Endometrial microvascular endothelial cells (primary cell): ENCODE measurements around the gene SUFU. TPM values are rescaled to one million over a fixed set of nuclear protein-coding genes. Genes with fewer than 3 reads are reported as not detected.

Experiments
- in situ Hi-C: cut with HindIII; loops from 2 replicates; pipeline ENCODE4 v1.10.0; 2017; ENCODE audit warnings: low sequenced_read_pairs, low pct_unique_long_range_greater_than_20kb; ENCODE audit errors: inconsistent ontology term
- total RNA-seq: library from RNA; depleted of rRNA; stranded (reverse); fragments of >200 nt; gene quantifications from one replicate; pipeline ENCODE4 v1.2.3, GENCODE V29; 2015; ENCODE audit errors: inconsistent ontology term

Gene SUFU
- total RNA-seq, 1 donor from 2014 or later, result 7.6 TPM

DNA sequence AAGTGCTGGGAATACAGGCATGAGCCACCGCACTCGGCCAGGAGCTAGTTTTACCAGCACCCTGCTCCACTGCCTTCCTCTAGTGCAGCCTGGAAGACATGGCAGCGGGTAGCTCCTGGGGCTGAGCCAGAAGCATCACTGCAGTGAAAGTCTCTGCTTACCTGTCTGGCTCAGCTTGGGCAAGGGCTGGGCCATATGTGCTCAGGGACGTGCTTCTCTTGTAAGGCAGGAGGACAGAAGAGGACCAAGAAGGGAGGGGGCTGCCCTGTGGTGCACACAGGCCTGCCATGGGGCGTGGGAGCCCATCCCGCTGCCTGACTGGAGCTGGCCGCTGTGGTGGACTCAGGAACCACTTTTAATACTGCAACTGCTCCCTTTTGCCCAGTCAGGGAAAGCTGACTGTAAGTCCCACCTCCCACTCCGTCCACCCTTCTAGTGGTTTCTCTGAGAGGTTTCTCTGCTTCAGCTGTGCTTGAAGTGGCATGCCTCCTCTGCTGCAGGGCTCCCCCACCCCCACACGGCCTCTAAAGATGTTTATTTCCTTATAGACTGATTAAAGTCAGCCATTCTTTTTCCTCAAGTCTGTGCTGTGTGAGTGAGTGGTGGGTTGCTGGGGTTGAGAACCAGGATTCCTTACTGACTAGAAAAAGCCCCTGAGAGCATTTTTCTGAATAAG is 27.2 kb upstream of the SUFU start:
- in situ Hi-C loops, result no loop called here

- in situ Hi-C loops, result no loop called here
Observed at GRCh38 chr10:102479651-102480050, 24.1 kb upstream of the SUFU start.

- in situ Hi-C loops, result no loop called here
Observed at GRCh38 chr10:102480396-102480795, 23.4 kb upstream of the SUFU start.

- in situ Hi-C loops, result no loop called here
Observed at GRCh38 chr10:102484021-102484420, 19.8 kb upstream of the SUFU start.

DNA sequence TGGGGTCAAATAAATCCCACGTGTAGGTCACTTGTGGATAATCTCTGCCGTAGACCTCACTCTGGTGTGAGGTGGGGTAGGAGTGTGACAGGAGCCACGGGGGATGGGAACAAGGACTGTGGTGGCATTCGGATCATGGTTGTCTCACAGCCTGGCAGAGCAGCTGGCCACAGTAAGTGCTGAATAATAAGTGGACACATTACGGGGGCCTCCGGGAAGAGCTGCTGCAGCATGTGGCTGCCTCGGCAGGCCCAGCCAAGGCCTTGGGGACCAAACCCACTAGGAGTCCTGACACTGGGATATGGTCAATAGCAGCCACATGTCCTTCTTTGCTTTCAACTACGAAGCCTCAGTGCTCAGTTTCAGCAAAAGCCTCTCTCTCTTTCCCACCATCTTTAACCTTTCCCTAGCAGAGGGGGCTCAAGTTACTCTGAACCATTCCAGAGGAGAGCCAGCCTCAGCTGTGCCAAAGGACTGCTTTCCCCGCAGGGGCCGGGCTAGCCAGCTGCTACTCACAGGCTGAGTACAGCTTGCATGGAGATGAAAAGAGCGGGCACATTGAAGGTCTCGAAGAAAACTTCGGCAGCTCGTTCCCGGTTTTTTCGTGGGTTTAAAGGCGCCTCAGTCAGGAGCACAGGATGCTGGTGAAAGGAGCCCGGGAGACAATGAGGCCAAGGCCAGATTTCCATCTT is 18.5 kb upstream of the SUFU start:
- in situ Hi-C loops, result no loop called here

- in situ Hi-C loops, result no loop called here
Observed at GRCh38 chr10:102491136-102491535, 12.6 kb upstream of the SUFU start.

GRCh38 chr10:102492344-102492939 is 11.3 kb upstream of the SUFU start:
- in situ Hi-C loops, result no loop called here

GRCh38 chr10:102492983-102493382 is 10.8 kb upstream of the SUFU start:
- in situ Hi-C loops, result no loop called here

DNA sequence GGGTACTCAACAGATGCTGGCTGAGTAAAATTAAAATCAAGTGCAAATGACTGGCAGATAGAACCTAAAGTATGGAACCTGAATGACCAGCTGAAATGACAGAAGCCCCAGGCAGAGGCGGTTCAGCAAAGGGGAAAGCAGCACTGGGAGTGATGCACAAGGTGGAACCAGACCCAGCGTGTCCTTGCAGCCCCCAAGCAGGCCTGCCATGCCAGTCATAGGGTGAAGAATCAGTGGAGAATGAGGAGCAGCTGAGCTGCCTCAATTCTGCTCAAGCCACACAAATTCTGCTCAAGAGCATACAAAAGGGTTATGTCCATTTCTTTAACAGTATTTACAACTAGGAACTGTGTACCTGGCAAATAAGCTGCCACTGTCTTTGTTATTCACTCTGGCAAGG is 10.0 kb upstream of the SUFU start:
- in situ Hi-C loops, result no loop called here

- in situ Hi-C loops, result no loop called here
Observed at GRCh38 chr10:102497545-102497944, 6.2 kb upstream of the SUFU start.

GRCh38 chr10:102499356-102499755 is 4.4 kb upstream of the SUFU start:
- in situ Hi-C loops, result no loop called here

DNA sequence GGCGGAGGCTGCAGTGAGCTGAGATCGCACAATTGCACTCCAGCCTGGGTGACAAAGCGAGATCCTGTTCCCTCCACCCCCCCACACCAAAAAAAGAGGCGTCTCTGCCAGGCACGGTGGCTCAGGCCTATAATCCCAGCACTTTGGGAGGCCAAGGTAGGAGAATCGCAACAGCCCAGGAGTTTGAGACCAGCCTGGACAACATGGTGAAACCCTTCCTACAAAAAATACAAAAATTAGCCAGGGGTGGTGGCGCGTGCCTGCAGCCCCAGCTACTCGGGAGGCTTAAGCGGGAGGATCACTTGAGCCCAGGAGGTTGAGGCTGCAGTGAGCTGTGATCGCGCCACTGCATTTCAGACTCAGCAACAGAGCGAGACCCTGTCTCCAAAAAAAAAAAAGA is 3.1 kb upstream of the SUFU start:
- in situ Hi-C loops, result loop anchor here (10.0 kb wide), 2 partner anchors 94 to 164 kb away; no protein-coding TSS in a partner anchor

DNA sequence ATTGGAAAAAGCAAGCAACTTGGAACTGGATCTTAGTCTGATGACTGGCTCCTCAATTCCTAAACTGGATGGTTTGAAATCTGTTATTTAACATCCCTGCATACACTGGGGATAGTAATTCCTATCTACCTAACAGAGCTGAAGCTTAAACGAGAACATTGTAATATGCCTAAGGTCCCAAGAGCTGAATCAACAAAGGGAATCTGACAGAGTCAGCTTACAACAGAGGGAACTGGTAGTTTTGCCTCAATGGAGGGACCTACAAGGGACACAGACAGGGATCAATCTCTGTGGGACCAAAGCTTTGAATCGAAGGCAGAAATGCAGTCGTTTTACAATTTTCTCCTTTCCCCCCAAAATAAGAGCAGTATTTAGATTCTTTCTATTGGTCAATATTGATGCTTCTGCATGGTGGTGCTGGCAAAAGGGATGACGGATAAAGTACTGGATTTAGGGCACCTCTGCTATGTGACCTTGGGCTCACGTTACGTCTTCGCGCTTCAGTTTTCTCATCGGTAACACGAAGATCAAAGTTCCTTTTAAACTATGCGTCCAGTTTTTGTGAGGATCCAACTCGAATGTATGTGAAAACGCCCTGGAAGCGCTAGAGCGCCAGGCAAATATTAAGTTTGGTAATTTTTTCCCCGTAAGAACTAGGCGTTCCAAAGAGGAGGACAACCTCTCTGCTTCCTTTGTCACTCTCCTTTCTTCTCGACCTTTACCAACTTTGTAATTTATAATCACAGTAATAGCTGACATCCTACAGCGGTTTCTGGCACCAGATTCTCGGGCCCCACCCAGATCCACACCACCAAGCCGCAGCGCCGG is 2.4 kb upstream of the SUFU start:
- in situ Hi-C loops, result loop anchor here (10.0 kb wide), 2 partner anchors 93 to 163 kb away; no protein-coding TSS in a partner anchor

DNA sequence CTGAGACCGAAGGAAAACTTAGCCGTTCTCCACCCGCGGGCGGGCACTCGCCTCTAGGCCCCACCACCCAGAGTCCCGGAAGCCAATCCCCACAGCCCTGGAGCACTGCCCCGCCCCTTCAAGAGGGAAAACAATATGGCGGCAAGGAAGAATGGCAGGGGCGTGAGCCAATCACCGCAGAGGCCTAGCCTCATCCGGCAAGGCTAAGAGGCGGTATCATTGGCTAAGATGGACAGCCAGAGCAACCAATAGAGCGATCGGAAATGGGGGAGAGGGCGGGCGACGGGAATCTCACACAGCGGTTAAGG is 1.8 kb upstream of the SUFU start:
- in situ Hi-C loops, result loop anchor here (10.0 kb wide), 2 partner anchors 93 to 163 kb away; no protein-coding TSS in a partner anchor

DNA sequence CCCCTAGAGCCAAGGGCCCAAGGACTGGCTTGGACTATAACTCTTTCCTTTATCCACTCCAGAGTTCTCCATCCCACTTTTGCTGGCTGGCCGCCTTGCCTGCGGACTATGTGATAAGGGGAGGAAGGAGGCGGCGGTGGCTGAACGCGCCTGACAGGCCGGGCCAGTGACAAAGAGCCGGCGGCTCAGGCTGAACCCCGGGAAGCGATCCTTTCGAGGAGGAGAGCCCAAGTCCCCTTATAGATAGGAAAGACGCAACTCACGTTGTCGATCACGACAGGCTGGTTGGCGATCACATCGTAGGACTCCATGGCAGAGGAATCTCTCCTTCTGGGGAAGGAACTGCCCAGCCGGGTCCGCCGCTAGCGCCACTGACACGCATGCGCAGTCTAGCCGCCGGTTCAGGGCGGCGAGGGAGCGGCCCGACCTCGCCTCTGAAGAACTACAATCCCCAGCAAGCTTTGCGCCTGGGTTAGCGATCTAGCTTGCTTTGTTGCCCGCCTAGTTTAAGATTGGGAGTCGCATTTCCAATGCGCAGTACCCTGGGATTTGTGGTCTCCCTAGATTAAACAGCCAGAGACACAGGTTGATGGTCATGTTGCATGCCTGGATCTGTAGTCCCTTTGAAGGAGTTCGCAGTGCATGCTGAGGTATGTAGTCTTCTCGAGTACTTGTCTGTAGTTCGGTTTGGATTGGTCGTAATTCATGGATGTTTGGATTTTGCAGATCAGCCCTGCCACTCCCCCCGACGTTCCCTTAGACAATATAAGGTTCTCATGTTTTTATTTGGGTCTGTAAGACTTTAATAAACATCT is 1.2 kb upstream of the SUFU start, which contains the start of gene ACTR1A:
TSS of gene ACTR1A (minus strand) at position 376 of the 815 bp plus-strand sequence. CDS start at position 311, 65 bp downstream.
- in situ Hi-C loops, result loop anchor here (10.0 kb wide), 2 partner anchors 92 to 162 kb away; no protein-coding TSS in a partner anchor

- in situ Hi-C loops, result loop anchor here (10.0 kb wide), 2 partner anchors 90 to 160 kb away; no protein-coding TSS in a partner anchor
Observed at GRCh38 chr10:102504179-102504975, 605 bp downstream of the SUFU start.

DNA sequence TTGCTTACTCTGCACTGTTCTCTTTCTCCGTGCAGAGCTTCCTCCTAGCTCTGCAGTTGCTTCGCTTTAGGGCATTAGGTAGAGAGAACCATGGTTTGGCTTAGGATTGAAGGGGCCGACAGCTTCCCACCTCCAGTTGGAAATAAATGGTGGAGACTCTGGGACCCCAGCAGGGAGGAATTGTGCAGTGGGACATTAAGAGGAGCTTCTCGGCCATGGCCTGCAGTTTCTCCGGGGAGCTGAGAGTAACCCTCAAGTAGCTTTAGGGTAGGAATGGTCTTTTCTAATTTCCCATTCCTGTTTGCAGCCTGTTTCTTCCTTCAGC is 1.2 kb downstream of the SUFU start:
- in situ Hi-C loops, result loop anchor here (10.0 kb wide), 2 partner anchors 90 to 160 kb away; no protein-coding TSS in a partner anchor
